ENCODE data around the gene SECISBP2L. TPM values are rescaled to one million over a fixed set of nuclear protein-coding genes. Genes with fewer than 3 reads are reported as not detected.

The SECISBP2L gene
- total RNA-seq, 1 donor from 2014 or later: 54.3 TPM

GRCh38 chr15:49031804-49032203 lies 14.4 kb downstream of the SECISBP2L start:
- TF ChIP-seq CTCF (IDR thresholded peaks at IDR 0.05): no peak
- Mint-ChIP-seq H3K4me3 (ENCODE audit: unreplicated experiment) (no peak overlapping the region), H3K27me3 (ENCODE audit: low read depth) (no peaks in the 10 kb centered on the region), H3K27ac (ENCODE audit: unreplicated experiment) (no peak overlapping the region), H3K36me3 (ENCODE audit: low read depth) (peaks cover 19% of the 10 kb centered on the region), H3K9me3 (ENCODE audit: low read depth) (no peaks in the 10 kb centered on the region), H3K4me1 (ENCODE audit: low read depth) (peaks cover 15% of the 10 kb centered on the region)
- DNase-seq (ENCODE audit: low spot score): no peak

- peaks cover 3% of the 10 kb centered on the region for H3K9me3 Mint-ChIP-seq (ENCODE audit: low read depth)
- peaks cover 23% of the 10 kb centered on the region for H3K36me3 Mint-ChIP-seq (ENCODE audit: low read depth)
- no peak overlapping the region for H3K27ac Mint-ChIP-seq (ENCODE audit: unreplicated experiment)
- no peaks in the 10 kb centered on the region for H3K27me3 Mint-ChIP-seq (ENCODE audit: low read depth)
- no peak for DNase-seq (ENCODE audit: low spot score)
- TF ChIP-seq CTCF (IDR thresholded peaks at IDR 0.05): no peak
- H3K4me3 Mint-ChIP-seq (ENCODE audit: unreplicated experiment): no peak overlapping the region
- no peaks in the 10 kb centered on the region for H3K4me1 Mint-ChIP-seq (ENCODE audit: low read depth)
These were observed 19.5 kb downstream of the SECISBP2L start for GRCh38 chr15:49026700-49027099.

- Mint-ChIP-seq H3K4me1 (ENCODE audit: low read depth) (no peaks in the 10 kb centered on the region), H3K4me3 (ENCODE audit: unreplicated experiment) (no peak overlapping the region), H3K27me3 (ENCODE audit: low read depth) (no peaks in the 10 kb centered on the region), H3K36me3 (ENCODE audit: low read depth) (peaks cover 19% of the 10 kb centered on the region), H3K9me3 (ENCODE audit: low read depth) (peaks cover 3% of the 10 kb centered on the region), H3K27ac (ENCODE audit: unreplicated experiment) (no peak overlapping the region)
- no peak for TF ChIP-seq CTCF (IDR thresholded peaks at IDR 0.05)
- DNase-seq (ENCODE audit: low spot score): no peak
These were observed 21.4 kb downstream of the SECISBP2L start for GRCh38 chr15:49024840-49025239.

- TF ChIP-seq CTCF (IDR thresholded peaks at IDR 0.05): no peak
- peaks cover 3% of the 10 kb centered on the region for H3K9me3 Mint-ChIP-seq (ENCODE audit: low read depth)
- H3K36me3 Mint-ChIP-seq (ENCODE audit: low read depth): peaks cover 22% of the 10 kb centered on the region
- no peaks in the 10 kb centered on the region for H3K4me1 Mint-ChIP-seq (ENCODE audit: low read depth)
- H3K27me3 Mint-ChIP-seq (ENCODE audit: low read depth): no peaks in the 10 kb centered on the region
- no peak overlapping the region for H3K27ac Mint-ChIP-seq (ENCODE audit: unreplicated experiment)
- no peak for DNase-seq (ENCODE audit: low spot score)
- H3K4me3 Mint-ChIP-seq (ENCODE audit: unreplicated experiment): no peak overlapping the region
These were observed 22.9 kb downstream of the SECISBP2L start for GRCh38 chr15:49023354-49023753.

- H3K9me3 Mint-ChIP-seq (ENCODE audit: low read depth): peaks cover 3% of the 10 kb centered on the region
- peaks cover 3% of the 10 kb centered on the region for H3K4me1 Mint-ChIP-seq (ENCODE audit: low read depth)
- H3K27me3 Mint-ChIP-seq (ENCODE audit: low read depth): no peaks in the 10 kb centered on the region
- no peak overlapping the region for H3K4me3 Mint-ChIP-seq (ENCODE audit: unreplicated experiment)
- no peak for TF ChIP-seq CTCF (IDR thresholded peaks at IDR 0.05)
- H3K27ac Mint-ChIP-seq (ENCODE audit: unreplicated experiment): no peak overlapping the region
- no peak for DNase-seq (ENCODE audit: low spot score)
- peaks cover 44% of the 10 kb centered on the region for H3K36me3 Mint-ChIP-seq (ENCODE audit: low read depth)
These were observed 30.4 kb downstream of the SECISBP2L start for GRCh38 chr15:49015896-49016295.
